ENCODE data around the gene CDK9.

DNA sequence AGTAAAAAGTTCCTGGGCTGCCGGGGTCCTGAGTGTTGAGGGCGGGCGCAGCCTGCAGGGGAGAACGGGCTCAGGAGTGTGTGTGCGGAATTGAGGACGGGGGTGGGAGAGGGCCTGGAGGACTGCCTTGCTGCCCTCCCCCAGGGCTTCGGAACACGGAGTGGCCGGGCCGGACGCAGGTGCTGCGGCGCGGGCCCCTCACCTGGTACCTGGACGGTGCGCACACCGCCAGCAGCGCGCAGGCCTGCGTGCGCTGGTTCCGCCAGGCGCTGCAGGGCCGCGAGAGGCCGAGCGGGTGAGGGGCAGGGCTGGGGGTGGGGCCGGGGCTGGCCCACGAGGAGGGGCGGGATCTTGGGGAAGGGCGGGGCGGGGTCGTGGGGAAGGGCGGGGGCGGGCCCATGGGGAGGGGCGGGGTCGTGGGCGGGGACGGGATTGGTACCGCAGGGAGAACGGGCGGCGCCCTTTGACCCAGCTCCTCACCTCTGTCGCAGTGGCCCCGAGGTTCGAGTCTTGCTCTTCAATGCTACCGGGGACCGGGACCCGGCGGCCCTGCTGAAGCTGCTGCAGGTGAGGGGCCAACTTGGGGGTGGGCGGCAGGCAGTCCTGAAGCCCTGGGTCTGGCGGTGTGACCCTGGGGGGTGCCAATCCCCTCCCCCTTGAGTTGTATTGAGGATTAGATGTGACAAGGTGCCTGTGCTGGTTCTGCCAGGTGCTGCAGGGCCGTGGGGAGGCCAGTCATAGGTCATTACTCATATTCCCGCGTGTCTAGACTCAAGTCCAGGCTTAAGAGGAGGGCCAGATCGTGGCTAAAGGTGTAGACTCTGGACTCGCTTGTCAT is 23.9 kb downstream of the CDK9 start:
- TF ChIP-seq, protein P1, sequence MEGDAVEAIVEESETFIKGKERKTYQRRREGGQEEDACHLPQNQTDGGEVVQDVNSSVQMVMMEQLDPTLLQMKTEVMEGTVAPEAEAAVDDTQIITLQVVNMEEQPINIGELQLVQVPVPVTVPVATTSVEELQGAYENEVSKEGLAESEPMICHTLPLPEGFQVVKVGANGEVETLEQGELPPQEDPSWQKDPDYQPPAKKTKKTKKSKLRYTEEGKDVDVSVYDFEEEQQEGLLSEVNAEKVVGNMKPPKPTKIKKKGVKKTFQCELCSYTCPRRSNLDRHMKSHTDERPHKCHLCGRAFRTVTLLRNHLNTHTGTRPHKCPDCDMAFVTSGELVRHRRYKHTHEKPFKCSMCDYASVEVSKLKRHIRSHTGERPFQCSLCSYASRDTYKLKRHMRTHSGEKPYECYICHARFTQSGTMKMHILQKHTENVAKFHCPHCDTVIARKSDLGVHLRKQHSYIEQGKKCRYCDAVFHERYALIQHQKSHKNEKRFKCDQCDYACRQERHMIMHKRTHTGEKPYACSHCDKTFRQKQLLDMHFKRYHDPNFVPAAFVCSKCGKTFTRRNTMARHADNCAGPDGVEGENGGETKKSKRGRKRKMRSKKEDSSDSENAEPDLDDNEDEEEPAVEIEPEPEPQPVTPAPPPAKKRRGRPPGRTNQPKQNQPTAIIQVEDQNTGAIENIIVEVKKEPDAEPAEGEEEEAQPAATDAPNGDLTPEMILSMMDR (IDR thresholded peaks at IDR 0.05; ENCODE audit: insufficient read depth, low read length): no peak
- TF ChIP-seq, protein P2, sequence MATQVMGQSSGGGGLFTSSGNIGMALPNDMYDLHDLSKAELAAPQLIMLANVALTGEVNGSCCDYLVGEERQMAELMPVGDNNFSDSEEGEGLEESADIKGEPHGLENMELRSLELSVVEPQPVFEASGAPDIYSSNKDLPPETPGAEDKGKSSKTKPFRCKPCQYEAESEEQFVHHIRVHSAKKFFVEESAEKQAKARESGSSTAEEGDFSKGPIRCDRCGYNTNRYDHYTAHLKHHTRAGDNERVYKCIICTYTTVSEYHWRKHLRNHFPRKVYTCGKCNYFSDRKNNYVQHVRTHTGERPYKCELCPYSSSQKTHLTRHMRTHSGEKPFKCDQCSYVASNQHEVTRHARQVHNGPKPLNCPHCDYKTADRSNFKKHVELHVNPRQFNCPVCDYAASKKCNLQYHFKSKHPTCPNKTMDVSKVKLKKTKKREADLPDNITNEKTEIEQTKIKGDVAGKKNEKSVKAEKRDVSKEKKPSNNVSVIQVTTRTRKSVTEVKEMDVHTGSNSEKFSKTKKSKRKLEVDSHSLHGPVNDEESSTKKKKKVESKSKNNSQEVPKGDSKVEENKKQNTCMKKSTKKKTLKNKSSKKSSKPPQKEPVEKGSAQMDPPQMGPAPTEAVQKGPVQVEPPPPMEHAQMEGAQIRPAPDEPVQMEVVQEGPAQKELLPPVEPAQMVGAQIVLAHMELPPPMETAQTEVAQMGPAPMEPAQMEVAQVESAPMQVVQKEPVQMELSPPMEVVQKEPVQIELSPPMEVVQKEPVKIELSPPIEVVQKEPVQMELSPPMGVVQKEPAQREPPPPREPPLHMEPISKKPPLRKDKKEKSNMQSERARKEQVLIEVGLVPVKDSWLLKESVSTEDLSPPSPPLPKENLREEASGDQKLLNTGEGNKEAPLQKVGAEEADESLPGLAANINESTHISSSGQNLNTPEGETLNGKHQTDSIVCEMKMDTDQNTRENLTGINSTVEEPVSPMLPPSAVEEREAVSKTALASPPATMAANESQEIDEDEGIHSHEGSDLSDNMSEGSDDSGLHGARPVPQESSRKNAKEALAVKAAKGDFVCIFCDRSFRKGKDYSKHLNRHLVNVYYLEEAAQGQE (IDR thresholded peaks at IDR 0.05; ENCODE audit: insufficient replicate concordance, low read depth): no peak
- TF ChIP-seq GABPA (IDR thresholded peaks at IDR 0.05; ENCODE audit: low read depth): no peak

Measured in HL-60 (cell line).